HG03575 (cell line): ENCODE measurements around the gene OSBP2.

Source experiments
- ATAC-seq: cut with Tn5 transposase; IDR thresholded peaks from one replicate; pipeline ENCODE4 v1.9.1; 2021; ENCODE audit not compliant: unreplicated experiment, insufficient number of reproducible peaks, low FRiP score; ENCODE audit errors: extremely low read depth

Gene OSBP2

DNA sequence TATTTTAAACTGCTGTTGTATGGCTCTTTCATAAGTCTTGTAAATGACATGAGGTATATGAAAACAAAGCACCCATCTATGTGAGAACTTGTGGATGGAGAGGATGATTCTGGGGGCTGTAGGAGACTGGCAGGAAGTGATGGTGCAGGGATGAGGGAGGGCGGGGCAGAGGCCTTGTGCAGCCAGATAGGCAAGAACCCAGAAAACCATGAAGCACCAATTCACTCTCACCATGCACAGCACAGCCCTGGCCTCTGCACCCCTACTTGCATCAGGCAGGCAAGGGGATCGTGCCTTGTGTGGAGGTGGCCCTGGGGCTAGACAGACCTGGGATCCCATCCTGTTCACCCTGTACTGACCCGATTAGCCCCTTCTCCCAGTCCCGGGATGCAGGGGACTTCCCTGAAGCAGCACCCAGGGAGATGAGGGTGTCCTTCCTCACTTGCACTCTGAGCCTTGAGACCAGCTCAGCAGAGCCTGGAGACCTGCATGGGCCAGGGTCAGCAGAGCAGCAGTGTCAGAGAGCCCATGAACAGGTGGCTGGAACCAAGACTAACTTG lies 188.4 kb downstream of the OSBP2 start:
- ATAC-seq = no peak

GRCh38 chr22:30883586-30884145 lies 189.0 kb downstream of the OSBP2 start:
- no peak for ATAC-seq

- ATAC-seq = no peak
Observed at GRCh38 chr22:30884211-30885000, 189.7 kb downstream of the OSBP2 start.

- ATAC-seq = no peak
Observed at GRCh38 chr22:30885001-30885366, 190.3 kb downstream of the OSBP2 start.

DNA sequence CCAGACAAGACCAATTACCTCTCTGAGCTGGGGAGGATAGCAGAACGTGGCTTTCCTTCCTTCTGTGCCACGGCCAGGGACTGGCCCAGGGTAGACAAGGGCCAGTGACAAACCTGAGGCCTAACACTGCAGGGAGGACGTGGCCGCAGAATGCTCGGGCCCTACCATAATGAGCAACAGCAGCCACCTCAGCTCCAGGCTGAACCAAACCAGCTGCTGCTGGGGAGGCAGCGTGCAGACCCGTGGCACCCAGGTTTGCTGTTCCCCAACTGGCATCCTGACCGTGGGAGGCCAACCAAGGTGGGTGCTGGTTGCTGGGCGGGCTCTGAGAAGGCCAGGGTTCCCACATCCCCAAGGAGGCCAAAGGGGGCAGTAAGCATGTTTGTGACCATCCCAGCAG lies 190.9 kb downstream of the OSBP2 start:
- no peak for ATAC-seq

DNA sequence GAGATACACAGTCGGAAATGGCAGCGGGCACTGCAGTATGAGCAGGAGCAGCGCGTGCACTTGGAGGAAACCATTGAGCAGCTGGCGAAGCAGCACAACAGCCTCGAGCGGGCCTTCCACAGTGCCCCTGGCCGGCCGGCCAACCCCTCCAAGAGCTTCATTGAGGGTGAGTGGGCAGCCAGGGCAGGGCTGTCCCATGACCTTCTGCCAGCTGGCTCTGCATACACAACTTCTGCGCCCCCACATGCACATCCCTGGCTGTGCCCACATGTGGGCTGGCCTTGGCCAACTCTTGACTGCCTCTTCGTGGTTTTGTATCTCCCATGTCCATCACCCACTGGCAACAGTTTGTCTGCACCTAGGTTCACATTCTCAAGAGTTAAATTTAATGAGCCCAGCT lies 192.8 kb downstream of the OSBP2 start:
- no peak for ATAC-seq

GRCh38 chr22:30887861-30888260 lies 193.2 kb downstream of the OSBP2 start:
- no peak for ATAC-seq

GRCh38 chr22:30889268-30889995 lies 194.8 kb downstream of the OSBP2 start:
- no peak for ATAC-seq

DNA sequence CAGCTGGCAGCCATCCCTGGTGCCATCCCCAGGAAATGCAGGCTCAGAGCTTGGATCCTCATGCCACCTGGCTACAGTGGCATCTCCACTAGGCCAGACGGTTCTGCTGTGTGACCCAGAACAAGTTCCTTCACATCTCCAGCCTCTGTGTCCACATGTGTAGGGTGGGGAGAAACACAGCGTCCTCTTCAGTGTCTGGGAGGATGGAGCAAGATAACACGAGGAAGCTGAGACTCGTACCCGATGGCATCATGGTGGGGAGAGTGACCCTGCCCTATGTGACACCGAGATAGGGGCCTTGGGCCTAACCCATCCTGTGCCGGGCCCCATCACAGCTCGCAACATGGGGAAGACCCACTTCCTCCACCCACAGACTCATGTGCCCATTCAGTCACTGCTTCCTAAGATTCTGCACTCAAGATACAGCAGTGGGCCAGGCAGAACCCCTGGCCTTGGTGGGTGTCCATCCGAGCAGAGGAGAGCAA lies 195.4 kb downstream of the OSBP2 start:
- no peak for ATAC-seq

DNA sequence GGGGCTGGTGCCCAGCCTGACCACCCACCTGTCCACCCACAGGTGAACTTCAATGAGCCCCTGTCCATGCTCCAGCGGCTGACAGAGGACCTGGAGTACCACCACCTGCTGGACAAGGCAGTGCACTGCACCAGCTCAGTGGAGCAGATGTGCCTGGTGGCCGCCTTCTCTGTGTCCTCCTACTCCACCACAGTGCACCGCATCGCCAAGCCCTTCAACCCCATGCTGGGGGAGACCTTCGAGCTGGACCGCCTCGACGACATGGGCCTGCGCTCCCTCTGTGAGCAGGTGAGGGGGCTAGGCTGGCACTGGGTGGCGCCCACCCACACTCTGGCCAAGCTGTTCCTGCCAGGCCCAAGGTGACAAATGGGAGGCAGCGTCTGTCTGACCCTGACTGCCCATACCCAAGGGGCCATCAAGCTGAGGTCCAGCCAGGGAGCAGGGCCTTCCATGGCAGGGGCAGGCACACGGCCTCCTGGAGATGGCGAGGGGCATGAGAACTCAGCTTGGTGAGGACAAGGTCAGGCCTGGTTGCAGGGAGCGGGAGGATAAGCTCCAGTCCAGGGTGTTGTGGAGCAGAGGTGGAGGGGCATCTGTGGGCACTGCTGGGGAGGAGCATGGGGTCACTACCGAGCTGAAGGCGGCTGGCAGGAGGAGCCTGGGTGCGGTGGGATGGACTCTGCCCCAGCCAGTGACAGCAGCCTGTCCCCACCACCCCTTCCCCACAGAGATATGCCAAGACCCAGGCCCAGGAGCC lies 196.2 kb downstream of the OSBP2 start:
- ATAC-seq = no peak

DNA sequence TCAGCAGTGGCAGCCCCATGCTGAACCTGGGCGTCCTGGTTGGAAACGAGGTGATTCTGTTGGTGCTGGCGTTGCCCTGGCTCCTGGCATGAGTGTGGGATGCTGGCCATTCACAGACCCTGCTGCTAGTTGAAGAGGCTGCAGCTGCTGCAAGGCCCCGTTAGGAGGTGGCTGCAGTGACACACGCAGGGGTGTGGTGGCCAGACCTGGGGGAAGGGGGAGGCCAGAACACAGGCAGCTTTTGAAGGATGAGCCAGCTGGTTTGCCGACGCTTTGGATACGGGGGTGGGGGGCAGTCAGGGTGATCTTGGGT lies 196.7 kb downstream of the OSBP2 start:
- ATAC-seq = no peak

DNA sequence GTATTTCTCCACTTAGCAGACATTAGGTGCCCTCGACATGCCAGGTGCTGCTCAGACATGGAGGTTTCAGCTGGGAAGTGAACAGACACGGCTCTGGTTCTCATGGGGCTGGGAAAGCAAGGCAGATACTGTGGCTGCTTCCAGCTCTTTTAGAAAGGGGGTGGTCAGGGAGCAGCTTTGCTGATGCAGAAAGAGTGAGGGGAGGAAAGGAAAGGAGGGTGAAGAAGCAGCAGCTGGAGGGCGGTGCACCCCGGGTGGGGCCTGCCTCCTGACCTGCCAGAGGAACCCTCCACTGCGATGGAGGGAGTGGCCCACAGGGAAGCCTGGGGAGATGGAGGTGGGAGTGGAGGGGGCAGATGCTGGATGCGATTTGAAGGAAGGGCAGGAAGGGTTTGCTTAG lies 197.1 kb downstream of the OSBP2 start:
- ATAC-seq = no peak

GRCh38 chr22:30892286-30892685 lies 197.6 kb downstream of the OSBP2 start:
- ATAC-seq = no peak

- ATAC-seq = no peak
Observed at GRCh38 chr22:30892731-30893221, 198.1 kb downstream of the OSBP2 start.

DNA sequence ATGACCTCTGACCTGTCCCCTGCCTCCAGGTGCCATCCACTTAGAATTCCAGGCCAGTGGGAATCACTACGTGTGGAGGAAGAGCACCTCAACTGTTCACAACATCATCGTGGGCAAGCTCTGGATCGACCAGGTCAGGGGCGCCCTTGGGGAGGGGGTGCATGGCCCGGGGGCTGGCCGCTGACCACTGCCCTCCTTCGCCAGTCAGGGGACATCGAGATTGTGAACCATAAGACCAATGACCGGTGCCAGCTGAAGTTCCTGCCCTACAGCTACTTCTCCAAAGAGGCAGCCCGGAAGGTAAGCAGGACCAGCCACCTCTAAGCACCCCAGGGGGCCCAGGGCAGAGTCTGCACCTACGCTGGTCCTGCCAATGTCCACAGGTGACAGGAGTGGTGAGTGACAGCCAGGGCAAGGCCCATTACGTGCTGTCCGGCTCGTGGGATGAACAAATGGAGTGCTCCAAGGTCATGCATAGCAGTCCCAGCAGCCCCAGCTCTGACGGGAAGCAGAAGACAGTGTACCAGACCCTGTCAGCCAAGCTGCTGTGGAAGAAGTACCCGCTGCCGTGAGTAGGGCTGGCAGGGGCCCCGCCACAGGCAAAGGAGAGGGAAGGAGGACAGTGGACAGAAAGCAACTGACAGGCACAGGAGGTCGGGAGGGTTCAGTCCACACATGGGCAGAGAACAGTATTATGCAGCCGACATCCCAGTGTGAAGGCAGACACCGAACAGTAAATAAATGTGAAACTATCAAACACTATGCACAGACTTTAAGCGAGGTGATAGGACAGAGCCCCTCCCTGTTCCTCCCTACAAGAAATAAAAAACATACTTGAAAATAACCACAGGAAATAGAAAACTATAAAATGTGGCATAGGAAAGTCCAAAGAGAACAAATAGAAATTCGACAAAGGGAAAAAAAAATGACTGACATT lies 199.0 kb downstream of the OSBP2 start:
- no peak for ATAC-seq

- no peak for ATAC-seq
Observed at GRCh38 chr22:30894371-30894740, 199.7 kb downstream of the OSBP2 start.

DNA sequence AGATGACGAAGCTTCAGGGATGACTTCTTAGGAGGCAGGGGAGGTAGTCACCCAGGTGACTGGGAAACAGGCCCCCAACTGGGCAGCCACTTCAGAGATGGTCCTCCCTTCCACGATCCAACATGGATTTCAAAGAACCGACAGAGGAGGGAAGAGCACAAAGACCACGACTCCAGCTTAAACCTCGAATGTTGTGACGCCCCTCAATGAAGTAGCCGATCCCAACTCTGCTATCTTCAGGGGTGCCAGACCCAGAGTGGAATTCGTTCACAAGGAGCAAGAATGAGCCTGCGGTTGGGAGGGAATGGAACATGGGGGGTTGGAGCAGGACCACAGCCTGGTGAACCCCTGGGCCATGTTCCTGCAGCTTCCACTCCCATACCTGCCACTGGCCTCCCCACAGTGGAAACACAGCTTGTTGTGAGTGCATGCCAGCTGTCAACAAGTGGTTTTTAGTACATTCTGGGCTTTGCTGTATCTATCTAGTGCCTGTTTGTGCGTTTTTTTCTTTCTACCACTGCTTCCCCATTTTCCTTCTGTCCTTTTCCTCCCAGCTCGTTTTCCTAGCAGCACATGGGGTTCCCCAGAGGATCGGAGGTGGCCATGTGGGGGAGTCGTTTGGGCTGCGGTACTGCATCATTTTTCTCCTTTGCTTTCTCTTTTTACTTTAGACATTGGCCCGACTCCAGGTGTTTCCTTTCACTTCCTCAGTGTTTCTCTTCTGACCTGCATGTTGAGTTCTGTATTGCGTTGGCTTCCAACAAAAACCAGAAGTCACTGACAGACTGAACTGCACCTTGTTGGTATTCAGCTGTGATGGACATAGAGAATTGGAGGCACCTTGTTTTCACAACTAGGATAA lies 208.1 kb downstream of the OSBP2 start:
- ATAC-seq = no peak
